SK-N-MC (cell line): Measurements from ENCODE around the gene IMMP2L.

Experiments
- EZH2 ChIP-seq: fragments of 200-600 bp; sonication (generic); IDR thresholded peaks from one replicate; pipeline ENCODE4 v1.6.1; 2017; ENCODE audit warnings: antibody characterized with exemption
- FOXP2 ChIP-seq: optimal IDR thresholded peaks from 2 replicates; pipeline ENCODE3; 2011; ENCODE audit warnings: mild to moderate bottlenecking, moderate library complexity; ENCODE audit not compliant: insufficient read depth; ENCODE audit errors: extremely low read length, control extremely low read depth
- POLR2AphosphoS5 ChIP-seq: IDR thresholded peaks from 2 replicates; pipeline ENCODE4 v1.6.1; 2012; ENCODE audit warnings: mild to moderate bottlenecking, low read depth, low read length, borderline replicate concordance

GRCh38 chr7:110626414-110626813, 935.9 kb downstream of the IMMP2L start:
- no peak for TF ChIP-seq EZH2
- TF ChIP-seq POLR2AphosphoS5, result no peak
- no peak for TF ChIP-seq FOXP2
